CD4-positive, CD25-positive, alpha-beta regulatory T cell (primary cell): Measurements from ENCODE around the gene ATP6V1G2. TPM values are rescaled to one million over a fixed set of nuclear protein-coding genes. Genes with fewer than 3 reads are reported as not detected.

ENCODE experiments used
- ATAC-seq, 2 donors: fragments of 150-1000 bp; cut with Tn5 transposase; one replicate each; pipeline ENCODE4 v1.10.0; 2021; ENCODE audit warnings: low read depth in 2 of 2, moderate number of reproducible peaks in 2 of 2, moderate library complexity in 1 of 2
- DNase-seq, 3 donors: peaks; one replicate each; pipeline versions ENCODE4 v3.0.0 to v3.0.0-alpha.2; 2012 to 2022; ENCODE audit warnings: mixed read lengths in 1 of 3
- H3K27ac ChIP-seq: one replicate; pipeline ENCODE4 v1.7.0; 2013; ENCODE audit warnings: mild to moderate bottlenecking, low read length; ENCODE audit not compliant: insufficient read depth, poor library complexity, severe bottlenecking
- H3K27me3 ChIP-seq: one replicate; pipeline ENCODE4 v1.7.0; 2013; ENCODE audit warnings: low read length; ENCODE audit not compliant: control insufficient read depth, insufficient read depth
- H3K36me3 ChIP-seq: one replicate; pipeline ENCODE4 v1.7.0; 2013; ENCODE audit warnings: mild to moderate bottlenecking, low read length, moderate library complexity; ENCODE audit not compliant: control insufficient read depth, insufficient read depth
- H3K4me1 ChIP-seq: 2 replicates; pipeline ENCODE4 v1.7.0; 2013; ENCODE audit warnings: mild to moderate bottlenecking, low read length; ENCODE audit not compliant: insufficient read depth, control insufficient read depth, poor library complexity, severe bottlenecking
- H3K4me3 ChIP-seq: one replicate; pipeline ENCODE4 v1.7.0; 2013; ENCODE audit warnings: low read depth, mild to moderate bottlenecking, low read length, moderate library complexity
- H3K9me3 ChIP-seq, 2 experiments: 1 replicate in 1 of 2; 2 replicates in 1 of 2; pipeline ENCODE4 v1.7.0; 2013; ENCODE audit warnings: low read length in 2 of 2, mild to moderate bottlenecking in 1 of 2, moderate library complexity in 1 of 2; ENCODE audit not compliant: control insufficient read depth in 2 of 2
- H3K27ac Mint-ChIP-seq, 3 donors: one replicate each; pipeline ENCODE4 v1.8.0; 2020 to 2022; ENCODE audit warnings: mild to moderate bottlenecking in 3 of 3, mixed read lengths in 3 of 3, moderate library complexity in 2 of 3
- H3K27me3 Mint-ChIP-seq: one replicate; pipeline ENCODE4 v1.8.0; 2022; ENCODE audit warnings: mild to moderate bottlenecking, mixed read lengths
- H3K36me3 Mint-ChIP-seq: one replicate; pipeline ENCODE4 v1.8.0; 2020; ENCODE audit warnings: mixed read lengths
- H3K4me1 Mint-ChIP-seq, 4 donors: one replicate each; pipeline ENCODE4 v1.8.0; 2020 to 2022; ENCODE audit warnings: mixed read lengths in 4 of 4, mild to moderate bottlenecking in 1 of 4
- H3K4me3 Mint-ChIP-seq, 4 donors: one replicate each; pipeline ENCODE4 v1.8.0; 2020 to 2022; ENCODE audit warnings: mild to moderate bottlenecking in 4 of 4, mixed read lengths in 4 of 4, moderate library complexity in 3 of 4
- H3K9me3 Mint-ChIP-seq, 7 donors: one replicate each; pipeline ENCODE4 v1.8.0; 2020 to 2022; ENCODE audit warnings: mixed read lengths in 7 of 7, mild to moderate bottlenecking in 3 of 7, moderate library complexity in 2 of 7
- polyA plus RNA-seq, 4 donors: library from polyadenylated mRNA; unstranded; fragments of 300-500 nt; fragmentation: Illumina TruSeq; gene quantifications; one replicate each; pipeline ENCODE4 v1.2.3, GENCODE V29; 2021
- total RNA-seq: library from RNA; stranded (reverse); gene quantifications from one replicate; pipeline ENCODE4 v1.2.3, GENCODE V29; 2022

The ATP6V1G2 gene
- total and polyA plus RNA-seq, 5 donors from 2014 or later, result 1.1 to 3.9 (median 1.5) TPM

GRCh38 chr6:31579546-31580437 lies 33.4 kb upstream of the ATP6V1G2 start:
- Histone ChIP-seq H3K4me1 (peaks cover 86% of the 10 kb centered on the region), H3K27ac (peak overlapping the region; percentile 95), H3K27me3 (no peaks in the 10 kb centered on the region), H3K4me3 (peak overlapping the region; percentile 99), H3K36me3 (peaks cover 10% of the 10 kb centered on the region), H3K9me3 (no peaks in the 10 kb centered on the region)
- Mint-ChIP-seq H3K9me3 (peaks cover 0 to 2% (median 0%) of the 10 kb centered on the region in 7 donors), H3K27me3 (peaks cover 4% of the 10 kb centered on the region), H3K4me1 (peaks cover 0 to 83% (median 57%) of the 10 kb centered on the region in 4 donors), H3K36me3 (peaks cover 47% of the 10 kb centered on the region), H3K4me3 (peak overlapping the region; percentile 97 to 100 (median 99)), H3K27ac (peak overlapping the region; percentile 97 to 99 (median 98))
- DNase-seq, result peak in 1 of 3 donors; percentile 58
- ATAC-seq, result no peak

GRCh38 chr6:31579119-31579505 lies 32.7 kb upstream of the ATP6V1G2 start:
- Histone ChIP-seq H3K27ac (peak overlapping the region; percentile 95), H3K4me3 (peak overlapping the region; percentile 99), H3K36me3 (peaks cover 10% of the 10 kb centered on the region), H3K27me3 (no peaks in the 10 kb centered on the region), H3K9me3 (no peaks in the 10 kb centered on the region), H3K4me1 (peaks cover 86% of the 10 kb centered on the region)
- Mint-ChIP-seq H3K4me1 (peaks cover 0 to 83% (median 61%) of the 10 kb centered on the region in 4 donors), H3K4me3 (peak overlapping the region; percentile 97 to 100 (median 99)), H3K27ac (peak overlapping the region; percentile 95 to 99 (median 98)), H3K9me3 (peaks cover 0 to 2% (median 0%) of the 10 kb centered on the region in 7 donors), H3K27me3 (no peaks in the 10 kb centered on the region), H3K36me3 (peaks cover 47% of the 10 kb centered on the region)
- ATAC-seq (no peak), DNase-seq (peak in 1 of 3 donors; percentile 50)

GRCh38 chr6:31578184-31579118 lies 32.0 kb upstream of the ATP6V1G2 start:
- Mint-ChIP-seq H3K4me3 (peak overlapping the region; percentile 97 to 100 (median 99)), H3K27ac (peak overlapping the region; percentile 95 to 99 (median 98)), H3K27me3 (no peaks in the 10 kb centered on the region), H3K9me3 (peaks cover 0 to 2% (median 0%) of the 10 kb centered on the region in 7 donors), H3K36me3 (peaks cover 47% of the 10 kb centered on the region), H3K4me1 (peaks cover 0 to 83% (median 64%) of the 10 kb centered on the region in 4 donors)
- no peaks in the 10 kb centered on the region for H3K9me3 ChIP-seq
- peaks cover 10% of the 10 kb centered on the region for H3K36me3 ChIP-seq
- H3K27me3 ChIP-seq, result no peaks in the 10 kb centered on the region
- ATAC-seq (no peak), DNase-seq (peak in 1 of 3 donors; percentile 54)
- H3K4me3 ChIP-seq, result peak overlapping the region; percentile 99
- H3K4me1 ChIP-seq, result peaks cover 86% of the 10 kb centered on the region
- peak overlapping the region; percentile 95 for H3K27ac ChIP-seq

- peak overlapping the region; percentile 99 for H3K4me3 ChIP-seq
- H3K4me1 Mint-ChIP-seq, result peaks cover 2 to 83% (median 63%) of the 10 kb centered on the region in 4 donors
- H3K27ac ChIP-seq, result peak overlapping the region; percentile 95
- peaks cover 10% of the 10 kb centered on the region for H3K36me3 ChIP-seq
- peaks cover 0 to 2% (median 0%) of the 10 kb centered on the region in 7 donors for H3K9me3 Mint-ChIP-seq
- H3K27me3 ChIP-seq, result no peaks in the 10 kb centered on the region
- peak overlapping the region; percentile 99 to 100 (median 100) for H3K4me3 Mint-ChIP-seq
- H3K27me3 Mint-ChIP-seq, result peaks cover 1% of the 10 kb centered on the region
- peaks cover 44% of the 10 kb centered on the region for H3K36me3 Mint-ChIP-seq
- no peak for DNase-seq
- H3K27ac Mint-ChIP-seq, result peak overlapping the region; percentile 88 to 100 (median 98)
- ATAC-seq, result no peak
- H3K4me1 ChIP-seq, result peaks cover 86% of the 10 kb centered on the region
- no peaks in the 10 kb centered on the region for H3K9me3 ChIP-seq
Measured at GRCh38 chr6:31577579-31577966, 31.2 kb upstream of the ATP6V1G2 start.

GRCh38 chr6:31576897-31577578 lies 30.6 kb upstream of the ATP6V1G2 start:
- H3K27me3 Mint-ChIP-seq, result peaks cover 5% of the 10 kb centered on the region
- Histone ChIP-seq H3K27me3 (no peaks in the 10 kb centered on the region), H3K36me3 (peaks cover 10% of the 10 kb centered on the region), H3K4me3 (peak overlapping the region; percentile 99), H3K9me3 (no peaks in the 10 kb centered on the region), H3K4me1 (peaks cover 85% of the 10 kb centered on the region), H3K27ac (peak overlapping the region; percentile 95)
- peak overlapping the region; percentile 98 to 100 (median 100) for H3K27ac Mint-ChIP-seq
- ATAC-seq (peak in 1 of 2 donors; percentile 9), DNase-seq (peak; percentile 47 to 84 (median 51))
- H3K36me3 Mint-ChIP-seq, result peaks cover 44% of the 10 kb centered on the region
- H3K4me1 Mint-ChIP-seq, result peaks cover 6 to 85% (median 63%) of the 10 kb centered on the region in 4 donors
- H3K9me3 Mint-ChIP-seq, result peaks cover 0 to 2% (median 0%) of the 10 kb centered on the region in 7 donors
- H3K4me3 Mint-ChIP-seq, result peak overlapping the region; percentile 99 to 100 (median 100)

- Histone ChIP-seq H3K4me3 (peak overlapping the region; percentile 99), H3K9me3 (no peaks in the 10 kb centered on the region), H3K36me3 (peaks cover 10% of the 10 kb centered on the region), H3K4me1 (peaks cover 92% of the 10 kb centered on the region), H3K27me3 (no peaks in the 10 kb centered on the region), H3K27ac (peak overlapping the region; percentile 95)
- Mint-ChIP-seq H3K36me3 (peaks cover 38% of the 10 kb centered on the region), H3K4me3 (peak overlapping the region; percentile 99 to 100 (median 100)), H3K4me1 (peaks cover 6 to 92% (median 70%) of the 10 kb centered on the region in 4 donors), H3K27me3 (peaks cover 5% of the 10 kb centered on the region), H3K9me3 (peaks cover 0 to 2% (median 0%) of the 10 kb centered on the region in 7 donors), H3K27ac (peak overlapping the region; percentile 98 to 100 (median 100))
- ATAC-seq, result no peak
- peak in 1 of 3 donors; percentile 31 for DNase-seq
Measured at GRCh38 chr6:31575952-31576685, 29.7 kb upstream of the ATP6V1G2 start.
